GM18526 (cell line): Measurements from ENCODE around the gene PLCH2.

ENCODE experiments used
- POLR2A ChIP-seq: IDR thresholded peaks from 3 replicates; pipeline ENCODE4 v1.6.1; 2011; ENCODE audit not compliant: insufficient read length; ENCODE audit errors: extremely low read depth

PLCH2 gene

GRCh38 chr1:2466270-2466665 is 9.8 kb upstream of the PLCH2 start:
- TF ChIP-seq POLR2A: no peak

- TF ChIP-seq POLR2A: no peak
These were observed 9.0 kb upstream of the PLCH2 start for GRCh38 chr1:2466958-2467554.

- no peak for TF ChIP-seq POLR2A
These were observed 8.0 kb upstream of the PLCH2 start for GRCh38 chr1:2468041-2468472.

- TF ChIP-seq POLR2A: no peak
These were observed 7.5 kb upstream of the PLCH2 start for GRCh38 chr1:2468540-2468939.

GRCh38 chr1:2469103-2469940 is 6.8 kb upstream of the PLCH2 start:
- TF ChIP-seq POLR2A: no peak

GRCh38 chr1:2470290-2471158 is 5.6 kb upstream of the PLCH2 start:
- no peak for TF ChIP-seq POLR2A

GRCh38 chr1:2471159-2471471 is 5.0 kb upstream of the PLCH2 start:
- no peak for TF ChIP-seq POLR2A

GRCh38 chr1:2471587-2472001 is 4.5 kb upstream of the PLCH2 start:
- no peak for TF ChIP-seq POLR2A

- TF ChIP-seq POLR2A: no peak
These were observed 4.0 kb upstream of the PLCH2 start for GRCh38 chr1:2472109-2472508.

GRCh38 chr1:2472561-2473177 is 3.4 kb upstream of the PLCH2 start:
- TF ChIP-seq POLR2A: no peak

GRCh38 chr1:2473198-2473597 is 2.9 kb upstream of the PLCH2 start:
- TF ChIP-seq POLR2A: no peak

GRCh38 chr1:2474104-2474844 is 1.8 kb upstream of the PLCH2 start:
- TF ChIP-seq POLR2A: no peak

- TF ChIP-seq POLR2A: no peak
These were observed 1.1 kb upstream of the PLCH2 start for GRCh38 chr1:2474933-2475371.

- no peak for TF ChIP-seq POLR2A
These were observed 518 bp upstream of the PLCH2 start for GRCh38 chr1:2475571-2475970.

GRCh38 chr1:2477309-2477708 is 1.2 kb downstream of the PLCH2 start:
- TF ChIP-seq POLR2A: no peak
